ENCODE results near the gene ALK.

The ALK gene

GRCh38 chr2:29575370-29575890 lies 346.0 kb downstream of the ALK start:
- DNase-seq (ENCODE audit: low spot score), result no peak

GRCh38 chr2:29573612-29574011 lies 347.8 kb downstream of the ALK start:
- DNase-seq (ENCODE audit: low spot score), result no peak

GRCh38 chr2:29573147-29573546 lies 348.2 kb downstream of the ALK start:
- no peak for DNase-seq (ENCODE audit: low spot score)

- no peak for DNase-seq (ENCODE audit: low spot score)
These were observed 350.8 kb downstream of the ALK start for GRCh38 chr2:29570539-29570938.

- no peak for DNase-seq (ENCODE audit: low spot score)
These were observed 353.4 kb downstream of the ALK start for GRCh38 chr2:29567906-29568520.

- no peak for DNase-seq (ENCODE audit: low spot score)
These were observed 357.7 kb downstream of the ALK start for GRCh38 chr2:29563697-29564096.

DNA sequence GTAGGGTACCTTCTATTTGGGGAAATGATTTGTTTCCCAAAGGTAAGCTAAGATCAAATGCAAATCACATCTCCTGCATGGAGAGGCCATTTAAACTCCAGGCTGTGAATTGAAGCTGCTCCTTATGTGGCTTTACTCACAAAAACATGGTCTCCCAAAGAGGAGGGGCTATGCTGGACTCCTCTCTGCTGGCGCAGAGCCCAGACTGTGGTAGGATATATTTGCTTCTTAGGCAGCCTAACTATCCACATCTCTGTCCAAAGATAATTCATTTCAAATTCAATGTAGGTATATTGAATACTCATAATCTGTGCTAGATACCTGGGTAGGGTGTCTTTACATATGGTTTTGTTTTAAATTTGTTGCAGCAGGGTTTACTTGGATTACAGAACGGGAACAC lies 358.5 kb downstream of the ALK start:
- DNase-seq (ENCODE audit: low spot score), result no peak

DNA sequence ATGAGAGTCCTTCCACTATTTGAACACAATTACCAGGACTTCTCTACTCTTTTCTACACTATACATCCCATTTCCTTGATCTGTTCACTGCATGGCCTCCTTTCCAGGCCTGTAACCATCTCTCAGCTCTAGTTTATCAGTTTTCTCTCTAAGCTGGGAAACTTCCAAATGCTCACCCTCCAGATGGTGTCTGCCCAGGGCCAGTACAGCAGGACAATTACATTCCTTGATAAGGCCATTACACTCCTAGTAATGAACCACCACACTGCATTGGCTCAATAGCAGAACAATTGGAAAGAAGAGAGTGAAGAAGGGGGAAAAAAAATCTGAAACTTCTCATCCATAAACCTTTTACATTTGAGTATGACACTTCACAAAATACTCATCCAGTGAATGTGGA lies 359.1 kb downstream of the ALK start:
- no peak for DNase-seq (ENCODE audit: low spot score)

- no peak for DNase-seq (ENCODE audit: low spot score)
These were observed 359.8 kb downstream of the ALK start for GRCh38 chr2:29561628-29562027.

GRCh38 chr2:29561181-29561580 lies 360.2 kb downstream of the ALK start:
- no peak for DNase-seq (ENCODE audit: low spot score)

DNA sequence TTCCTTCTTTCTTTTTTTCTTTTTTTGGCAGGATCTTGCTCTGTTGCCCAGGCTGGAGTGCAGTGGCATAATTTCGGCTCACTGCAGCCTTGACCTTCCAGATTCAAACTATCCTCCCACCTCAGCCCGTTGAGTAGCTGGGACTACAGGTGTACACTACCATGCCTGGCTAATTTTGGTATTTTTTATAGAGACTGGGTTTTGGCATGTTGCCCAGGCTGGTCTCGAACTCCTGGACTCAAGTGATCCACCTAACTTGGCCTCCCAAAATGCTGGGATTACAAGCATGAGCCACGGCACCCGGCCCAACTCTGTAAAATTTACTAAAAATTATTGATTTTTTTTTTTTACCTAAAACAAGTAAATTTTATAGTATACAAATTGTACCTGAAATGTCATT lies 360.8 kb downstream of the ALK start:
- DNase-seq (ENCODE audit: low spot score), result no peak

GRCh38 chr2:29560030-29560429 lies 361.4 kb downstream of the ALK start:
- DNase-seq (ENCODE audit: low spot score), result no peak

DNA sequence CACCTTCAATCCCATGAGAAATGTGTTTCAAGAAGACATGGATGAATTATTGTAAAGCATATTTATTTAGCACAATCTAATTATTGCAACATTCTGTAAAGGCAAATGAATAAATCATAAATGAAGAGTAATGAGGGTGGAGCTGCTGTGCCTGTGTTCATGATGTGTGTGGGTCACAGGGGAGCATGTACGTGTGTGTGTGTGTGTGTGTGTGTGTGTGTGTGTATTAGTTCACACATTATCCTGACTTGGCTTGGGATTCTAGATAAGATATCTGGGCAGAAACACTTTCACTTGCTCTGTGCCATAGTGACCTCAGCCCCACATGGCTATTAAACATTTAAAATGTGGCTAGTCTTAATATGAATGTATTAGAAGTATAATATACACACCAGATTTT lies 361.8 kb downstream of the ALK start:
- DNase-seq (ENCODE audit: low spot score), result no peak

DNA sequence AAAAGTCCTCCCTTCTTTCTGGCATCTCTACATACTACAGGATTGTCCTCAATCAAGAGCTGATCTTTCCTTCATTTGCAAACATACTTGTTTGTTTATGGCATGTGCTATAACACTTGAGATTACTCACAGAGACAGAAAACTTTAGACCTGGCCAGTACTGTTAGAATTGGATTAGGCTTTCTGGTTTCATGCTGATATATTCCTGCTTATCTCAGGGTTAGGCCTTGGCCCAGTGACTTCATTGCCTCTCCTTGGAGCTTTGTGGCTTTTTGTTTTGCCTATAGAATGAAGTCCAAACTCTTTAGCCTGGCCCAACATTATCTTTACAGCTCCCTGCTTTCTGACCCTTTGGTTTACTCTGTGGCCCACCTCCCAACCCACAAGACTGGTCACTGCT lies 363.3 kb downstream of the ALK start:
- no peak for DNase-seq (ENCODE audit: low spot score)

DNA sequence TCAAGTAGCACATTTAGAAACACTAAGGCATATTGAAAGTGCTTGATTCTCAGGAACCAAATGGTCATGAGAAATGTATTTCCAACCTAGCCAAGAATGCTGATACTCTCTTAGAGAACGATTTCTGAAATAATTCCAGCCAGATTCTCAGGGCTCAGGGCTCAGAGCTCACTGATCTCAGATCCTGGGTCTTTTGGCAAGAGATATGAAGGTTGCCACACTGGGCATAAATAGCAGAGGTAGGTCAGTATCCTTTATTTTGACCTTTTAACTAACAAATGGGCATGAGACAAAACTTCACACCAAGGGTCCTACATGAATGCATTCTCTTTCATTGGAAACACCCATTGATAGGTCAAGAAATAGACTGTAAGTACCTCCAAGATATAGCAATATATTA lies 364.1 kb downstream of the ALK start:
- no peak for DNase-seq (ENCODE audit: low spot score)

- no peak for DNase-seq (ENCODE audit: low spot score)
These were observed 372.4 kb downstream of the ALK start for GRCh38 chr2:29549069-29549380.

DNA sequence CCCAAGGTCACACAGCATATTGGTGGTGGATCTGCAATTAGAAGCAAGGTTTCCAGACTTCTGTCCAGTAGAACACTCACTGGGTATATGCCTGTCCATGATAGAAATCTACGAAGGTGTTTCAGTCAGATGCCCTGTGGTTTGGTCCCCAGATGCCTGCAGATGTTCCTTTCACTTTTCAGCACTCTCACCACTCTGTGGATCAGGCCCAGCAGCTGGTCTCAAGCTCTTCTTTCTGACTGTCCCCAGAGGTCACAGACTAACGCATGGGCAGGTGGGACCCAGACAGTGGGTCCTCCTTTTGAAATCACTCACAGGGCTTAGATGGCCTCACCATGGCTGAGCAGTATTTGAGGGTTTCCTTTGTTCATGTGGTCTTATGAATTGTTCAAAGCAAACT lies 376.5 kb downstream of the ALK start:
- DNase-seq (ENCODE audit: low spot score), result no peak

DNA sequence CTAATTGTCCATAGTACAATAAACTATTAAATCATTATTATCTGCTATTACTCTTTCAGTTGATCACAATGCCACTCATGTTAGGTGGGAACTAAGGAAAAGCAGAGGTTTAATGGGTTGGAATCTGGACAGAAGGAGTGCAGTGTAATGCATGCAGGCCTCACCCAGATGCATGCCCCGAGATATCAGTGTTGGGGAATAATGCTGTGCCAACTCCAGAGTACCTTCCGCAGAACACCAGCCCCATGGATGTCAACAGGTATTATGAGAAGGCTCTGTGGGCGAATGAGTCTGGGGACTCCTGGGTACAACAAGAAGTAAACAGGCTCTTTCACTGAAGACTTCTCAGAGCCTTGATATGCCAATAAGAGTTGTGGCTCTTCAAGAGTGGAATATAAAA lies 377.4 kb downstream of the ALK start:
- no peak for DNase-seq (ENCODE audit: low spot score)

- no peak for DNase-seq (ENCODE audit: low spot score)
These were observed 386.2 kb downstream of the ALK start for GRCh38 chr2:29535188-29535587.

DNA sequence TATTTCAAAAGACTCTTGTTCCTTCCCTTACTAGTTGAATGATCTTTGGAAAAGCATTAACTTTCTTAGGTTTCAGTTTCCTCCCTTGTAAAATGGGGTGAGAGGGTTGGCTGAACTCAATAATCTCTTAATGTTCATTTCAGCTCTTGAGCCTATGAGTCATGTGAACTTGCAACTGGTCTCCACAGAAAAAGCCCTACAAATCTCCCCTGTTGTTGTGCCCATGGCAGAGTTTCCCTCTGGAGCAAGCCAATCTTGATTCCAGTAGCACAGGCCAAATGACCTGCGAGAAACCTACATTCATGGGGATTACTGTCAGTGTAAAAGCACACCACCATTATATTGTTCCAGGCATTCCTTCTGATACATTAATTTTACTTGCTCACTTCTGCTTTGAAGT lies 388.9 kb downstream of the ALK start:
- DNase-seq (ENCODE audit: low spot score), result no peak

DNA sequence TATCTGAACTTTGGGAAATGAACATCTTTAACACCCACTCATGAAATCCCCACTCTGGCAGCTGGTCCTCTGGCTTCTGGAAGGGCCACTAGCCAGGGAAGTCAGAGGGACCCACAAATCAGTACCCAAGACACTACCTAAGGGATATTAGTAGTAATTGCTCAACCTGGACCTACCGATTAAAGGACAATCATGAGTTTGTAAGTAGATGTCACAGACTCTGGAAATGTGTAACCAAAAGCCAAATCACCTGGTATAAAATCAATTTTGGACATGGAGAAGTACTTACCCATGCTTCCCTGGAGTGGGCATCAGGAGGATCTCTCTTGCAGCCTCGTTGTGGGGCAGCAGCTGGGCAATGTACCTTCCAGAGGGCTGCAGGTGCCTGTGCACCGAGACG lies 389.8 kb downstream of the ALK start:
- DNase-seq (ENCODE audit: low spot score), result no peak

DNA sequence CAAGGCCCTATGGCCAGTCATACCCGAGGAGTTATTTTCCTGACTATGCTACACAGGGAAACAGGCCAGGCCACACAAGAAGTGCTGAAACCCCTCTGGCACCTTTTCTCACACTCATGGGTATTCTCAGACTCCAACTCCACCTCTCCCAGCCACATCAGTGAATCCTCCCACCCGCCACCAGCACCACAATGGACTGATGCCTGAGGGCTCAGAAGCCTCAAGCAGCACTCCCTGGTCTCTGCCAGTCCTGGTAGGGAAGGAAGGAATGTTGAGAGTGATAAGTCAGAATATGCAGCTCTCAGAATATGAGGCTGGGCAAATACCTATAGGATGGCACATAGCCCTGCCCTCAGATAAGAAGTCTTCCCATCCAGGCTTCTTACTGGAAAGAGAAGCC lies 391.1 kb downstream of the ALK start:
- no peak for DNase-seq (ENCODE audit: low spot score)

DNA sequence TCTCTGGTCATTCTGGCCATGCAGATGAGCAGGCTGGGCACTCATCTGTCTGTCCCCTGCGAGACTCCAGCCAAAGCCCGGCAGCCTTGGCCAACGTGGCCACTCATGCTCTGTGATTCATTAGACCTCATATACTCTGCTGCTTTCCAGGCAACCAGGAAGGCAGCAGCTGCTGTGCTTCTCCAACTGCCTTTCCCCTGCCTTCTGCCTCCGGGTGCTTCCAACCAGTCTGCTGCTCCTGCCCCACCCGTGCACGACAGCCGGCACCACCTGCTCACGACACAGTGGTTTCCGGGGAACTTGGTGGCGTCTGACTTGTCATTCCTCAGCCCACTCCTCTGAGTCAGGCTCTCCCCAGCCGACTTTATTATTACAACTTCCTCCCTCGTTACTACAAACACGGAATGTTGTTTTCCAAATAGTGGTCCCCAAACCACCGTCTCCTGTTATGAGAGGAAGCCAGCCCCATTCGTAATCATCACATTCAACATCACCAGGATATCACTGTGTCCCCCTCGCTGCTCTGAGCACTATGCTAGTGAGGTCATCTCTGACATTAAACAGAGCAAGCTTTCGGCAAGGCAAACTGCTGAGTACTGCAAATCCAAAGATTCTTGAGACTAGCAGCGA lies 392.4 kb downstream of the ALK start:
- DNase-seq (ENCODE audit: low spot score), result no peak

GRCh38 chr2:29528371-29528770 lies 393.0 kb downstream of the ALK start:
- no peak for DNase-seq (ENCODE audit: low spot score)
